HCT116 (cell line): ENCODE measurements around the gene CLEC3B.

Source experiments
- REST ChIP-seq: IDR thresholded peaks from 2 replicates; pipeline ENCODE4 v1.6.1; 2012; ENCODE audit warnings: low read depth
- YY1 ChIP-seq: IDR thresholded peaks from 2 replicates; pipeline ENCODE4 v1.6.1; 2011; ENCODE audit warnings: low read length, low read depth, moderate library complexity, mild to moderate bottlenecking; ENCODE audit not compliant: insufficient replicate concordance; ENCODE audit errors: extremely low read depth

- TF ChIP-seq REST, result no peak
- no peak for TF ChIP-seq YY1
Measured at GRCh38 chr3:45048244-45048643, 22.1 kb downstream of the CLEC3B start.
